Measurements from ENCODE around the gene CD58. TPM values are rescaled to one million over a fixed set of nuclear protein-coding genes. Genes with fewer than 3 reads are reported as not detected.

The CD58 gene
- total and polyA plus RNA-seq, 9 of the 15 experiments (the other 6 are each of a cell fraction or from before 2014, with no cell fraction given): 18.1 to 113 (median 37.4) TPM

DNA sequence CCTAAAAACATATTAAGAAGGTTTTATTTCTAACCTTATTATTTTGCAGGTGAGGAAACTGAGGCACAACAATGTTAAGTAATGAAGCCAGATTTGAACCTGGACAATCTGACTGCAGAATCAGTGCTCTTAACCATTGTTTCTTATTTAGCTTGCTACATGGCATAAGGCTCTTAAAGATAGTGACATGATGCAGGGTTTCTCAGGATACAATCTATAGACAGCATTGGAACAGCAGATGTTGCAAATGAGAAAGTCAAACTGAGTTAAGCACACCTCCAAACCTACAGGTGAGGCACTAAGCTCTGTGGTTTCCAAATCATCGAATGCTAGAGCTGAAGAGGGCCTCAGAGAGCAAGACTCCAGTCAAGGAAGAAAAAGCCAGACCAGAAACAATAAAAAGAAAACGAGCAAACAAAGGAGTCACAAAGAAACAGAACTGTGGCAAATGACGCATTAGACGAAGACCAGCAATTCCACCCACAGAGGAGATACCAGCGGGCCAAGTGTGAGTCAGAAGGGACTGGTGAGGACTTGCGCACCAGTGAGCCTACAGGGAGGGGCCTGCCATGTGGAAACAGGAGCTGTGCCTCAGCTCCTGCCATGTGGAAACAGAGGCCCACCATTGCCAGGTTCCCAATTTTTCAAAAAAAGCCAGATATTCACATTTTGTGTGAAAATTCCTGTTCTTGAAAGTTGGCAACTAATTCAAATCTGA lies 14.4 kb downstream of the CD58 start (continued):
- TF ChIP-seq, protein P1, sequence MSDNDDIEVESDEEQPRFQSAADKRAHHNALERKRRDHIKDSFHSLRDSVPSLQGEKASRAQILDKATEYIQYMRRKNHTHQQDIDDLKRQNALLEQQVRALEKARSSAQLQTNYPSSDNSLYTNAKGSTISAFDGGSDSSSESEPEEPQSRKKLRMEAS (CRISPR knock-in tag; IDR thresholded peaks at IDR 0.05): peak; percentile 88
- TF ChIP-seq TEAD2 (tag; IDR thresholded peaks at IDR 0.05) (no peak), ZNF644 (tag; IDR thresholded peaks at IDR 0.05; ENCODE audit: low read depth) (no peak), NUFIP1 (IDR thresholded peaks at IDR 0.05; ENCODE audit: partially characterized antibody) (no peak), MYBL2 (IDR thresholded peaks at IDR 0.05; ENCODE audit: low read depth) (no peak), MYBL2 (CRISPR knock-in tag; IDR thresholded peaks at IDR 0.05; ENCODE audit: borderline replicate concordance) (no peak), MAZ (CRISPR knock-in tag; conservative IDR thresholded peaks at IDR 0.05 in 1 of 2, IDR thresholded peaks at IDR 0.05 in 1 of 2) (peak in 1 of 2 experiments; percentile 23; a peak in 1 of 4 replicates), ARID1B (IDR thresholded peaks at IDR 0.05) (peak; percentile 78), ZBTB8A (IDR thresholded peaks at IDR 0.05; ENCODE audit: partially characterized antibody) (no peak), ZBTB1 (CRISPR knock-in tag; IDR thresholded peaks at IDR 0.05; ENCODE audit: borderline replicate concordance, low read depth) (no peak), GATAD2A (IDR thresholded peaks at IDR 0.05) (no peak), SRSF7 (optimal IDR thresholded peaks at IDR 0.05; ENCODE audit: low read depth, low read length) (no peak), RBM14 (IDR thresholded peaks at IDR 0.05; ENCODE audit: borderline replicate concordance, insufficient read depth, low read depth, low read length) (no peak), ZNF780A (CRISPR knock-in tag; IDR thresholded peaks at IDR 0.05) (no peak), SMARCB1 (IDR thresholded peaks at IDR 0.05; ENCODE audit: insufficient read length, low read depth) (no peak), ZKSCAN1 (IDR thresholded peaks at IDR 0.05; ENCODE audit: low read depth, low read length) (peak; percentile 50; the same call in 1 of the 2 replicates), EP300 (IDR thresholded peaks at IDR 0.05; ENCODE audit: low read length) (no peak), BRD9 (IDR thresholded peaks at IDR 0.05; ENCODE audit: low read depth, partially characterized antibody) (peak; percentile 33), ZNF175 (CRISPR knock-in tag; IDR thresholded peaks at IDR 0.05; ENCODE audit: low read depth) (0 out of 2 replicates have a peak, but pooled peaks have one; percentile 13), HNRNPUL1 (IDR thresholded peaks at IDR 0.05; ENCODE audit: low read length) (no peak), STAT5B (CRISPR knock-in tag; IDR thresholded peaks at IDR 0.05) (no peak), AFF1 (IDR thresholded peaks at IDR 0.05; ENCODE audit: low read depth in 1 of 2, partially characterized antibody in 2 of 2) (no peak), KLF10 (CRISPR knock-in tag; IDR thresholded peaks at IDR 0.05) (no peak), SMARCE1 (IDR thresholded peaks at IDR 0.05) (peak; percentile 88), NFIX (CRISPR knock-in tag; IDR thresholded peaks at IDR 0.05; ENCODE audit: low read depth) (no peak), FOXM1 (IDR thresholded peaks at IDR 0.05; ENCODE audit: low read depth) (no peak), FOXM1 (CRISPR knock-in tag; IDR thresholded peaks at IDR 0.05; ENCODE audit: low read depth) (no peak)
